Activated naive CD8-positive, alpha-beta T cell treated with anti-CD3 and anti-CD28 coated beads, Interleukin-2, amount 50 U/mL, for 24 hours (primary cell): Measurements from ENCODE around the gene SHISAL2B.
"Not testable (repeated sequence)": the region's sequence is repeated elsewhere in the genome, so short reads cannot be mapped to it uniquely, and the experiment has no call there.

ENCODE experiments used
- ATAC-seq: fragments of 150-1000 bp; cut with Tn5 transposase; one replicate; pipeline ENCODE4 v1.10.0; 2021
- DNase-seq: peaks from one replicate; pipeline ENCODE4 v3.0.0; 2021
- H3K27ac Mint-ChIP-seq: one replicate; pipeline ENCODE4 v1.8.0; 2021; ENCODE audit warnings: mild to moderate bottlenecking, mixed read lengths
- H3K27me3 Mint-ChIP-seq: one replicate; pipeline ENCODE4 v1.8.0; 2021; ENCODE audit warnings: mixed read lengths
- H3K36me3 Mint-ChIP-seq: one replicate; pipeline ENCODE4 v1.8.0; 2021; ENCODE audit warnings: low read depth, mixed read lengths
- H3K4me1 Mint-ChIP-seq: one replicate; pipeline ENCODE4 v1.8.0; 2021; ENCODE audit warnings: mixed read lengths
- H3K4me3 Mint-ChIP-seq: one replicate; pipeline ENCODE4 v1.8.0; 2021; ENCODE audit warnings: mild to moderate bottlenecking, moderate library complexity, mixed read lengths
- H3K9me3 Mint-ChIP-seq: one replicate; pipeline ENCODE4 v1.8.0; 2021; ENCODE audit warnings: mixed read lengths

SHISAL2B gene

GRCh38 chr5:64690417-64691151 lies at the start of gene SHISAL2B:
SHISAL2B (plus strand) TSS chr5:64690503; CDS start chr5:64690624, 121 bp downstream.
- Mint-ChIP-seq H3K27me3 (peaks cover 36% of the 10 kb centered on the region), H3K36me3 (no peaks in the 10 kb centered on the region), H3K4me1 (peaks cover 7% of the 10 kb centered on the region), H3K4me3 (peak within 1 kb of the TSS; percentile 57), H3K9me3 (peaks cover 3% of the 10 kb centered on the region), H3K27ac (no peak within 1 kb of the TSS)
- ATAC-seq (peak; percentile 59), DNase-seq (peak; percentile 5)

- Mint-ChIP-seq H3K27me3 (no peaks in the 10 kb centered on the region), H3K36me3 (no peaks in the 10 kb centered on the region)
Measured at GRCh38 chr5:64644831-64645230, 45.5 kb upstream of the SHISAL2B start.

GRCh38 chr5:64646169-64646568 lies 44.1 kb upstream of the SHISAL2B start:
- no peak for ATAC-seq
- H3K9me3 Mint-ChIP-seq, result no peaks in the 10 kb centered on the region
- H3K27me3 Mint-ChIP-seq, result no peaks in the 10 kb centered on the region
- no peak for DNase-seq
- no peaks in the 10 kb centered on the region for H3K36me3 Mint-ChIP-seq
- H3K27ac Mint-ChIP-seq, result no peak overlapping the region
- H3K4me3 Mint-ChIP-seq, result no peak overlapping the region
- no peaks in the 10 kb centered on the region for H3K4me1 Mint-ChIP-seq

More at GRCh38 chr5:64644831-64645230, 45.5 kb upstream of the SHISAL2B start:
- Mint-ChIP-seq H3K9me3 (no peaks in the 10 kb centered on the region), H3K4me3 (no peak overlapping the region), H3K4me1 (no peaks in the 10 kb centered on the region), H3K27ac (no peak overlapping the region)
- DNase-seq, result no peak
- ATAC-seq, result no peak

GRCh38 chr5:64649512-64649911 lies 40.8 kb upstream of the SHISAL2B start:
- Mint-ChIP-seq H3K36me3 (no peaks in the 10 kb centered on the region), H3K4me1 (no peaks in the 10 kb centered on the region), H3K27me3 (peaks cover 2% of the 10 kb centered on the region), H3K27ac (no peak overlapping the region), H3K9me3 (peaks cover 4% of the 10 kb centered on the region), H3K4me3 (no peak overlapping the region)
- ATAC-seq, result no peak
- DNase-seq, result no peak

- Mint-ChIP-seq H3K9me3 (peaks cover 4% of the 10 kb centered on the region), H3K27ac (no peak overlapping the region), H3K4me3 (no peak overlapping the region), H3K27me3 (peaks cover 2% of the 10 kb centered on the region), H3K36me3 (no peaks in the 10 kb centered on the region), H3K4me1 (no peaks in the 10 kb centered on the region)
- DNase-seq (no peak), ATAC-seq (no peak)
Measured at GRCh38 chr5:64653766-64654560, 36.3 kb upstream of the SHISAL2B start.

- DNase-seq, result no peak
- H3K4me3 Mint-ChIP-seq, result no peak overlapping the region
Measured at GRCh38 chr5:64654561-64654938, 35.8 kb upstream of the SHISAL2B start.

GRCh38 chr5:64655596-64655995 lies 34.7 kb upstream of the SHISAL2B start:
- Mint-ChIP-seq H3K36me3 (no peaks in the 10 kb centered on the region), H3K27me3 (peaks cover 9% of the 10 kb centered on the region), H3K4me3 (no peak overlapping the region), H3K4me1 (no peaks in the 10 kb centered on the region), H3K9me3 (peaks cover 4% of the 10 kb centered on the region), H3K27ac (no peak overlapping the region)
- DNase-seq, result no peak
- no peak for ATAC-seq

More at GRCh38 chr5:64654561-64654938, 35.8 kb upstream of the SHISAL2B start:
- H3K27ac Mint-ChIP-seq, result no peak overlapping the region
- no peaks in the 10 kb centered on the region for H3K36me3 Mint-ChIP-seq
- H3K4me1 Mint-ChIP-seq, result no peaks in the 10 kb centered on the region
- peaks cover 4% of the 10 kb centered on the region for H3K9me3 Mint-ChIP-seq
- H3K27me3 Mint-ChIP-seq, result peaks cover 5% of the 10 kb centered on the region
- ATAC-seq, result no peak

GRCh38 chr5:64659289-64659688 lies 31.0 kb upstream of the SHISAL2B start:
- Mint-ChIP-seq H3K4me1 (no peaks in the 10 kb centered on the region), H3K36me3 (no peaks in the 10 kb centered on the region), H3K27me3 (peaks cover 7% of the 10 kb centered on the region), H3K9me3 (no peaks in the 10 kb centered on the region), H3K27ac (no peak overlapping the region), H3K4me3 (no peak overlapping the region)
- DNase-seq, result no peak
- ATAC-seq, result no peak

- H3K4me1 Mint-ChIP-seq, H3K36me3 Mint-ChIP-seq, ATAC-seq, H3K9me3 Mint-ChIP-seq, H3K27ac Mint-ChIP-seq, H3K27me3 Mint-ChIP-seq, DNase-seq, H3K4me3 Mint-ChIP-seq: not testable (repeated sequence)
Measured at GRCh38 chr5:64663181-64663580, 27.1 kb upstream of the SHISAL2B start.

GRCh38 chr5:64665243-64665642 lies 25.1 kb upstream of the SHISAL2B start:
- Mint-ChIP-seq H3K4me1 (no peaks in the 10 kb centered on the region), H3K9me3 (no peaks in the 10 kb centered on the region), H3K4me3 (no peak overlapping the region), H3K27ac (no peak overlapping the region), H3K27me3 (no peaks in the 10 kb centered on the region), H3K36me3 (no peaks in the 10 kb centered on the region)
- DNase-seq (no peak), ATAC-seq (no peak)

- Mint-ChIP-seq H3K9me3 (no peaks in the 10 kb centered on the region), H3K4me3 (no peak overlapping the region), H3K36me3 (no peaks in the 10 kb centered on the region), H3K27ac (no peak overlapping the region), H3K4me1 (no peaks in the 10 kb centered on the region), H3K27me3 (no peaks in the 10 kb centered on the region)
- DNase-seq (no peak), ATAC-seq (no peak)
Measured at GRCh38 chr5:64666078-64666477, 24.2 kb upstream of the SHISAL2B start.

GRCh38 chr5:64667068-64667467 lies 23.2 kb upstream of the SHISAL2B start:
- H3K27ac Mint-ChIP-seq, result no peak overlapping the region
- H3K9me3 Mint-ChIP-seq, result no peaks in the 10 kb centered on the region
- no peaks in the 10 kb centered on the region for H3K36me3 Mint-ChIP-seq
- H3K4me3 Mint-ChIP-seq, result no peak overlapping the region
- H3K27me3 Mint-ChIP-seq, result no peaks in the 10 kb centered on the region
- H3K4me1 Mint-ChIP-seq, result no peaks in the 10 kb centered on the region
- no peak for DNase-seq
- ATAC-seq, result no peak

GRCh38 chr5:64670277-64670676 lies 20.0 kb upstream of the SHISAL2B start:
- no peak overlapping the region for H3K4me3 Mint-ChIP-seq
- no peaks in the 10 kb centered on the region for H3K4me1 Mint-ChIP-seq
- H3K27me3 Mint-ChIP-seq, result peaks cover 4% of the 10 kb centered on the region
- H3K36me3 Mint-ChIP-seq, result no peaks in the 10 kb centered on the region
- ATAC-seq (no peak), DNase-seq (no peak)
- peaks cover 4% of the 10 kb centered on the region for H3K9me3 Mint-ChIP-seq
- H3K27ac Mint-ChIP-seq, result no peak overlapping the region

- Mint-ChIP-seq H3K27me3 (peaks cover 7% of the 10 kb centered on the region), H3K4me1 (no peaks in the 10 kb centered on the region), H3K27ac (no peak overlapping the region), H3K9me3 (peaks cover 4% of the 10 kb centered on the region), H3K36me3 (no peaks in the 10 kb centered on the region), H3K4me3 (no peak overlapping the region)
- DNase-seq (no peak), ATAC-seq (peak; percentile 40)
Measured at GRCh38 chr5:64671678-64672077, 18.6 kb upstream of the SHISAL2B start.

- H3K9me3 Mint-ChIP-seq, result no peaks in the 10 kb centered on the region
- H3K4me3 Mint-ChIP-seq, result no peak overlapping the region
- no peaks in the 10 kb centered on the region for H3K4me1 Mint-ChIP-seq
- no peaks in the 10 kb centered on the region for H3K36me3 Mint-ChIP-seq
- H3K27ac Mint-ChIP-seq, result no peak overlapping the region
- peaks cover 12% of the 10 kb centered on the region for H3K27me3 Mint-ChIP-seq
- DNase-seq, result no peak
- ATAC-seq, result no peak
Measured at GRCh38 chr5:64678374-64678773, 11.9 kb upstream of the SHISAL2B start.
